Measurements from ENCODE around the gene VAT1L. TPM values are rescaled to one million over a fixed set of nuclear protein-coding genes. Genes with fewer than 3 reads are reported as not detected.

The VAT1L gene
- total RNA-seq, 4 donors from 2014 or later = 0.80 to 1.4 (median 1.2) TPM

DNA sequence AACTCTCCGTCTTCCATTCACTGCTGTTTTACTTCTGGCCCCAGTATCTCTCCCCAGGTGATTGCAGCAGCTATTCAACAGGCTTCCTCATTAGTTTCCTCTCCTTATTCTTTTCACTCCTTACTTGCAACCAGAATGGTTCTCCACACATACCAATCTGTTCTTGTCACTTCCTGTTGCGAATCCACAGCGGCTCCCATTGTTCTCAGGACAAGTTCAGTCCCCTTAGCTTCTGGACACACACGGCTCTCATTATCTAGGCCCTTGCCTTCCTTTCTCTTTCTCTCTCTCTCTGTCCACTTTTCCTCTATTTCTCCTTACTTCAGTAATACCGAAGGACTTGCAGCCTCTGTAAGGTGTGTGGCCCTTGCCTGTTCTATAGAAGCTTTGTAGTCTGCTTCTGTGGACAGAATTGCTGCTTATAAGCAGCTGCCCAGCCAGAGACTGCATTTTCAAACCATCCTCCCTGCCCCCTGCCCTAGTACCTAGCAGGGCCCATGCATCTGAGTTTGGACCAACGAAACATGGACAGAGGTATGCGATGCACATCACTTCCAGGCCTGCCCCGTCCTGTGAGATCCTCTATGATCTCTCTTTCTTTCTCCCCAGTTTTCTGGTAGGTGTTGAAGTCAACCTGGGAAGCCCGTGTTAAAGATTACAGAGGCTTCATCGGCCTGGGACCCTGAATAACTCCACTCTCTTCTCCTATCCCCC is 45.7 kb downstream of the VAT1L start:
- Histone ChIP-seq H3K36me3 (no peaks in the 10 kb centered on the region), H3K4me1 (peaks cover 0 to 3% (median 0%) of the 10 kb centered on the region in 4 donors), H3K27ac (no peak overlapping the region), H3K4me3 (no peak overlapping the region), H3K9me3 (no peaks in the 10 kb centered on the region), H3K27me3 (no peaks in the 10 kb centered on the region)
- 58 to 77% methylated on average over 9 to 10 of the region's 10 CpGs for WGBS, 2 donors (ENCODE audit: low coverage in 1 of 2)
- in situ Hi-C loops (cut with MboI; ENCODE audit: low pct_ligation_motif_present in 1 of 4, low pct_unique_long_range_greater_than_20kb in 1 of 4, low sequenced_read_pairs in 3 of 4) (no loop called here), intact Hi-C loops (cut with DNase I; ENCODE audit: low total_unique reads) (no loop called here)
- no peak for DNase-seq
- TF ChIP-seq POLR2AphosphoS5 (IDR thresholded peaks at IDR 0.05) (no peak), POLR2A (IDR thresholded peaks at IDR 0.05) (no peak), EP300 (IDR thresholded peaks at IDR 0.05; ENCODE audit: low read depth) (no peak), CTCF (IDR thresholded peaks at IDR 0.05) (no peak)

DNA sequence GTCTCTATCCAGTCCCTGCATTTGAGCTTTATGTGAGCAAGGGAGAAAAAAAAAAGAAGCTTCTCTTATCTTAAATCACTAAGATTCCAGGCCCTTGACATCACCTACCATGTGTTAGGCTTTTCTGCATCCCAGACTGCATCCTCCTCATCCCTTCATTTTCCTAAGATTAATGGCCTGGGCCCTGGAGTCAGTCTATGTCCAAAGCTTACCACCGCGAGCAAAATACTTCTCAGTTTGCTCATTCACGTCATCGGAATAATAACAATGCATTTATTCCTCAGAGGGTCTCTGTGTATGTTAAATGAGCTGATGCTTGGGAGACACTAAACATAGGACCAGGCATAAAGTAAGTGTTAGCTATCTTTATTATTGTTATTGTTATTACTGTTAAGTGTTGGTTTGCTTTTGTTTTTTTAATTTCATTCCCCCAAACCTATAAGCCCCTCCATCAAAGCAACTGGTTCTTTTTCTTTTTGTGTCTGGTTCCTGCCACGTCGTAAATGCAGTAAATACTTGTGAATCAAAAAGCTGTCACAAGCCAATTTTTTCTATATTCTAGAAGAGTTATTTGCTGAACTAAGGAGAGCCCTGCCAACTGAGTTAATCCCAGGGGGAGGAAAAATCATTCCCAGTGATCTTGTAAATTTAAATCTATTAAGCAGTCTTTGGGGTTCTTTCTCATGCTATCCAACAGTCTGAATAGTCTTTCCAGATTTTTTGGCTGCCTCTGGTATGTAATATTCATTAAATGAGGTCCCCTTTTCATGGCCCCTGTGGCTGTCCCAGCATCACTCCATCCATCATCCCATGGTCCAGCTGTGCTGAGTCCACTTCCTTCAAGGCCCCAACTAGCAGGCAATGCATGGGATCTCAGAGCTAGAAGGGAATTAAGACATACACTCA is 46.5 kb downstream of the VAT1L start:
- Histone ChIP-seq H3K27ac (no peak overlapping the region), H3K4me1 (peaks cover 0 to 6% (median 3%) of the 10 kb centered on the region in 4 donors), H3K27me3 (no peaks in the 10 kb centered on the region), H3K9me3 (no peaks in the 10 kb centered on the region), H3K36me3 (no peaks in the 10 kb centered on the region), H3K4me3 (no peak overlapping the region)
- 76 to 81% methylated on average over 6 of the region's 6 CpGs for WGBS, 2 donors (ENCODE audit: low coverage in 1 of 2)
- intact Hi-C loops (cut with DNase I; ENCODE audit: low total_unique reads) (no loop called here), in situ Hi-C loops (cut with MboI; ENCODE audit: low pct_ligation_motif_present in 1 of 4, low pct_unique_long_range_greater_than_20kb in 1 of 4, low sequenced_read_pairs in 3 of 4) (no loop called here)
- TF ChIP-seq POLR2AphosphoS5 (IDR thresholded peaks at IDR 0.05) (no peak), EP300 (IDR thresholded peaks at IDR 0.05; ENCODE audit: low read depth) (no peak), POLR2A (IDR thresholded peaks at IDR 0.05) (no peak), CTCF (IDR thresholded peaks at IDR 0.05) (no peak)
- DNase-seq = no peak

GRCh38 chr16:77836801-77837200 is 48.4 kb downstream of the VAT1L start:
- 89 to 94% methylated on average over 5 of the region's 5 CpGs for WGBS, 2 donors (ENCODE audit: low coverage in 1 of 2)
- no peak for DNase-seq
- Histone ChIP-seq H3K4me1 (peaks cover 0 to 19% (median 15%) of the 10 kb centered on the region in 4 donors), H3K36me3 (no peaks in the 10 kb centered on the region), H3K4me3 (no peak overlapping the region), H3K27ac (no peak overlapping the region), H3K27me3 (no peaks in the 10 kb centered on the region), H3K9me3 (no peaks in the 10 kb centered on the region)
- in situ Hi-C loops (cut with MboI; ENCODE audit: low pct_ligation_motif_present in 1 of 4, low pct_unique_long_range_greater_than_20kb in 1 of 4, low sequenced_read_pairs in 3 of 4) (no loop called here), intact Hi-C loops (cut with DNase I; ENCODE audit: low total_unique reads) (no loop called here)
- TF ChIP-seq POLR2A (IDR thresholded peaks at IDR 0.05) = no peak
- no peak for TF ChIP-seq POLR2AphosphoS5 (IDR thresholded peaks at IDR 0.05)
- TF ChIP-seq EP300 (IDR thresholded peaks at IDR 0.05; ENCODE audit: low read depth) = no peak
- no peak for TF ChIP-seq CTCF (IDR thresholded peaks at IDR 0.05)

GRCh38 chr16:77838597-77839255 is 50.4 kb downstream of the VAT1L start:
- TF ChIP-seq CTCF (IDR thresholded peaks at IDR 0.05) (no peak), POLR2AphosphoS5 (IDR thresholded peaks at IDR 0.05) (no peak), EP300 (IDR thresholded peaks at IDR 0.05; ENCODE audit: low read depth) (no peak), POLR2A (IDR thresholded peaks at IDR 0.05) (no peak)
- Histone ChIP-seq H3K9me3 (no peaks in the 10 kb centered on the region), H3K36me3 (no peaks in the 10 kb centered on the region), H3K27ac (no peak overlapping the region), H3K27me3 (no peaks in the 10 kb centered on the region), H3K4me3 (no peak overlapping the region), H3K4me1 (peaks cover 0 to 19% (median 16%) of the 10 kb centered on the region in 4 donors)
- intact Hi-C loops (cut with DNase I; ENCODE audit: low total_unique reads) = no loop called here
- in situ Hi-C loops (cut with MboI; ENCODE audit: low pct_ligation_motif_present in 1 of 4, low pct_unique_long_range_greater_than_20kb in 1 of 4, low sequenced_read_pairs in 3 of 4) = no loop called here
- DNase-seq = no peak
- 87 to 89% methylated on average over 4 to 7 of the region's 7 CpGs for WGBS, 2 donors (ENCODE audit: low coverage in 1 of 2)
